GM19468 (cell line): ENCODE measurements around the gene RWDD3.

ENCODE experiments used
- ATAC-seq: cut with Tn5 transposase; IDR thresholded peaks from one replicate; pipeline ENCODE4 v1.9.1; 2021; ENCODE audit warnings: mild to moderate bottlenecking, moderate library complexity, moderate number of reproducible peaks; ENCODE audit not compliant: unreplicated experiment; ENCODE audit errors: extremely low read depth

RWDD3 gene

DNA sequence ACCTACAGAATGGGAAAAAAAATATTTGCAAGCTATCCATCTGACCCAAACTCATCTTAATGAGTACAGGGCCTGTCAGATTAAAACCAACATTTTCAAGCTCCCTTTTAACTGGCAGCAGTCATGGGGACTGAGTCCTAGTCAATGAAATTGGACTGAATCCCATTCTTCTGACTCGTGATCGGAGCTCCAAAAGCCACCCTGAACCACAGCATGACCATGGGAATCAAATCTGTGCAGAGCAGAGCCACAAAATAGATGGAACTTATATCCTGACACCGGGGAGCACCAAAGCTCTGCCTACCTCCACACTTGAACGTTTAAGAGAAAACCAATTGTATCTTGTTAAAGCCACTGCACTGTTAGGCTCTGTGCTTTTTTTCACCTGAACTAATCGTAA is 5.0 kb upstream of the RWDD3 start:
- no peak for ATAC-seq

DNA sequence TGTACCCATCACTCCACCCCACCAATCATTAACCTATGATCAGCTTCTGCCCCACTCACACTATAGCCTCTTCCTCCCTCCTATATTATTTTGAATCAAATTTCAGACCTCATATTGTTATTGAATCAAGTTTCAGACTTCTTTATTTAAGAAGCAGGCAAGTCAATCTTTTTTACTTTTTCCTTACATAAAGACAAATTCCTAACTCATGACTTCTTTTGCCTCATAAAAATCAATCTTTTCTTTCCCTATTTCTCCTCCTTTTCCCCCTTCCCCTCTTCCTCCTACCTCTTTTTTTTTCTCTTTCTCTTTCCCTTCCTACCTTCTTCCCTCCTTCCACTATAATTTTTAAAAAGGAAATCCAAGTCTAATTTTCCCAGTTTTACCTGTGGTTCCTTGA is 4.3 kb upstream of the RWDD3 start:
- ATAC-seq = no peak

DNA sequence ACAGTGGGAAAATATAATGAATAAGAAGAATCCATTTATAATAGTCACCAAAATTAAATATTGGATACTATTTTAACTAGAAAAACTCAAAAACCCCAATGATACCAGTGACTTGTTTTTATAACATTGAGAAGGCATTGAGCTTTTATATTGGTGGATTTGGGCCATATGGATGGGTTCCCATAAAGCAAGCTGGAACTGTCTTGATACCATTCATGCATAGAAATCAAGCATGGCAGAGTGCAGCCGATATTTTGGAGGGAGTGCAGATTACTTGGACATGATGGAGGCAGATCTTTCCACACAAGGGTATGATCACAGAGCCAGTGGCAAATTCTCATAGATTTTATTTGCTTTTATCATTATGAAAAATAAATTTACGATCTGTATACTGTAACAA is 3.8 kb upstream of the RWDD3 start:
- ATAC-seq = no peak

DNA sequence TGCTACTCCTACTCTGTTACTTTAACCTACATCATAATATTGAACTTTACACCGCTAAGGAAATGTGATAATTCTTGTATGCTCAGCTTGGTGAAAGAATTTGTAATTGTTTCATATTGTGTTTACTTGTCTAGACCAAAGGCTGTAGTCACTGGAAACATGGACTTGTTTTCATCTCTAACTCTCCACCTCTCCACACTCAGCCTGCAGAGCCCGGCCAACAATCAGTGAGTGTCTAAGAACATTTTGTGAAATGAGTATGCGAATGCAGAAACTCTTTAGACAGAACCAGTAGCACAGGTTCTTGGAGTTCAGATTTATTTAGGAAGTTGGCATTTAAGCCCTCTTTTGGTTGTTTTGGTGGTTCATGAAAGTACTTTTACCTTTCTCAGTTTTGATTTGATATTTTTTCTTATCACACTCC is 3.2 kb upstream of the RWDD3 start:
- ATAC-seq = no peak

DNA sequence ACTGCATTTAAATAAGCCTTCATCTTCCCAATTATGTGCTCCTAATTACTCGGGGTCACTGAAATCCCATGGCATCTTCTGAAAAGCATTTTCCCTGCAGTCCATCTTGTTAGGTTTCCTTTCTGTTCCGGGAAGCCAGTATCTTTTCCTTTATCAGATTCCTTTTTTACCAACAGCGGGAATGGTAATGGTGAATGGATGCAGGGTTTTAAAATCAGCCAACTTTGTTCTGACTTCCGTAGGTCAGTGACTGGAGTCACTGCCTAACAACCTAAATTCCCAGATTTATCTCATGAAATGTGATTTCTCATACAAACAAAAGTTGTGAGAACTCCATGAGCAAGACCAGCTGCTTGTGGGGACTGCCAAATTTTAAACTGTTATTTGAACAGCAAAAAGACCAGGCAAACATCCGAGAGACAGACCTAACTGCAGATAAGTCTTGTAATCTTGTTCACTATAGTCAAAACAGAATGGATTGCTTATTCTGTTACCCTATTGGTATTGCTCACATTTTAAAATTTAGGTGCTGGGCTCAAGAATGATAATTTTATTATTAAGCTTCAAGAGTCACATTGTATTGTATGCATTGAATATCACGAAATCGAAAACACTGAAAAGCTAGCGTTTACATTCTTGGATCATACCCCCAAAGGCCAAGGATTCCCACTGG is 1.2 kb upstream of the RWDD3 start:
- no peak for ATAC-seq

DNA sequence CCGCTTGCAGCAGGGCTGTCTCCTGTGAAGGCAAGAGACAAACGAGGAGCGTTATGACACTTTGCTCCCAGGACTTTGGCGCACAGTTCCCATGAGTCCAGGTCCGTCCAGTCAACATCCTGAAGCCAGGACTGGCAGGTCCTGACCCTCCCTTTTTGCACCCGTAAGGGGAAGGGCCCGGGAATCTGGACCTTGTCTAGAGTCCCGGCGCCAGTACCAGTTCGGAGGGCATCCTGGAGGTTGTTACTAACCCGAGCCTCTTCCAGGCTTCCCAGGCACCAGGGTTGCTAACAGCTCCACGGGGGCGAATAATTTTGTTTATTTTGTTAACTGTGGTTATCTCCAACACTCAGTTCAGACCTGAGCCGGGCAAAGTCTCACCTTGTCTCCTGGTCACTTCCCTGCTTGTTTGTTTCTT is 682 bp upstream of the RWDD3 start:
- no peak for ATAC-seq

DNA sequence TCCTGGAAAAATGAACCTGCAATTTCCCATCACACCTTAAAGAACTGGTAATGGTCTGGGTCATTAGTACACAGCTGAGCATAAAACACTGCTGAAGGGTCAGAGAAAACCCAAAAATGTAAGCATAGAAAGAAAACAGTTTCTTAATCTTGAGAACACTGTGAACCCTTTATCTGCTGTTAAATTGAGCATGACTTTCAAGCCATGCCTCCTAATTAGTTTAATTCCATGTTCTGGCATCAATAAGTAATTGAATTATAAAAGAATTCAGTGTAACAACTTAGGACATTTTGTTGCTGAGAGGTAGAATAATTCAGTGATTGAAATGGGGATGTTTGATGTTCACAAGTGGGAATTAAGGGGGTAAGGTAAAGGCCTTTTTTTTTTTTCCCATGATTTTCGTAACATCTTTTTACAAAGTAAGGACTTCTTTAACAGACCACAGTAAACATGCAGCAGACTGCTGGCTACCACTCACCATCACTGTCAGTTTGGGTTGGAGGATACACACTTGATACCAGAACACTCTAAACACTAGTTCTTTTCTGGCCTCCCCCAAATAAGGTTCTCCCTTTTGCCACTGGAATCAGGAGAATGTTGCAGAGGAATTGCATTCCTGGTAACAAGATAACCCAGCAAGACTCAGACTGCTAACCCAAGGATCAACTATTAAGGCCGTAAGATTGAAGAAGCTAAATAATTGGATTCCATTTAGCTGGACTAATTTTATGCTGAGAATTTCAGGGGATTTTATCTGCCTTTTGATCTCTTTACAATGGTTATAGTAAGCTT is 3.0 kb downstream of the RWDD3 start:
- no peak for ATAC-seq

DNA sequence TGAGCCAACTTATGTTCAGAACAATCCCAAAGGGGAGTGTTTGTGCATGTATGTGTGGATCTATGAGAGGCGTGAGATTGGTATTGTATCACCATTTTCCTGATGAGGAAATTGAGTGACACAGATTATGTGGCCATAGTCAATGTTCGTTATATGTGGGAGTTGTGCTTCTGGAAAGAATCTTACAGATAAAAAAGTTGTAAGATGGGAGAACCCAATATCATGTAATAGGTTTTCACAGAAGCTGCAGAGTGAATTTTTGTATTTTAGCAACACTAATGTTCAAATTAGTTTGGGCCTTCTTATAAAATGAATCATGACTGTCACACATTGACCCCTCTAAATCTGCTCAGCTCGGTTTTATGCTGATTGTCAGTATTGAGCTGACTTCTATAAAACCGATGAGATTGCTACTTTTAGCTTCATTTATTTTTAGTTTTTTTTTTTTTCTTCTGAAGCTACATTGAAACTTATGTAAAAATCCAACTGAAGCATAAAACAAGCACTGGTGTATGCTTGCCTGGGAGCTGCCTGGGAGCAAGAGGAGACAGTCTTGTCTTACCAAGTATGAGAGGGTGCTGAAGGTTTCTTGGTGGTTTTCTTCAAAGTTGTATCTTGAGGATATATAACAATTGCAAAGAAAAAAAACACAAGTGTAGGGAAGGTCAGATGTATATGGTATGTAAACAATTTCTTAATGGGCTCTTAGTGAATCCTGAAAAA is 4.1 kb downstream of the RWDD3 start:
- ATAC-seq = no peak

DNA sequence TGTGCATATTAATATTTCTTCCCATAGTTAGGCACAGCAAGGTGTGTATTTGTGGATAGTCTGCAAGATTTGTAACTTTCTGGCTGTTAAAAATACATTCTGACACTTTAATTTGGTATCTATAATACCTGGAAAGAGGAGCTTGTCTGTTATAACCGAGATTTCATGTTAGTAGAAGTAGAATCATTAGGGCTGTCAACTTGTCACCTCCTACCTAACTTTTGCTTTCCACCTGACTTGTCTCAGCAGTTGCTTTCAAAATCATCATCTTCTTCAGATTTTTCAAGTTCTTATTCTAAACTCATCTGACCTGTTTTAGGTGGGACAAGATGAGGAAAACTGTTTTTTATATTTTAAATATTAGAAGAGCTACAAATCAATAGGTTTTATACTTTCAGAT is 11.0 kb downstream of the RWDD3 start:
- no peak for ATAC-seq

DNA sequence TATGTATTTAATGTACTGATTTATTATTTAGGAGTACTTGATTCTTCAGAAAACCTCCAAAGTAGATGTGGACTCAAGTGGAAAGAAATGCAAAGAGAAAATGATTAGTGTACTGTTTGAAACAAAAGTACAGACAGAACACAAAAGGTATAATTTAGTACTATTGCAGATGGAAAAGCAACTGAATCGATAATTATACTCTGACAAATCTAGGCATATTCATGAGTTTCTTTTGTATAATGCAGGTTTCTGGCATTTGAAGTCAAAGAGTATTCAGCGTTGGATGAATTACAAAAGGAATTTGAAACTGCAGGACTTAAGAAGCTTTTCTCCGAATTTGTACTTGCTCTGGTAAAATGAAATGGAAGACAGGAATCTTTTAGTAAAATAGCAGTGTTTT is 12.5 kb downstream of the RWDD3 start:
- no peak for ATAC-seq

DNA sequence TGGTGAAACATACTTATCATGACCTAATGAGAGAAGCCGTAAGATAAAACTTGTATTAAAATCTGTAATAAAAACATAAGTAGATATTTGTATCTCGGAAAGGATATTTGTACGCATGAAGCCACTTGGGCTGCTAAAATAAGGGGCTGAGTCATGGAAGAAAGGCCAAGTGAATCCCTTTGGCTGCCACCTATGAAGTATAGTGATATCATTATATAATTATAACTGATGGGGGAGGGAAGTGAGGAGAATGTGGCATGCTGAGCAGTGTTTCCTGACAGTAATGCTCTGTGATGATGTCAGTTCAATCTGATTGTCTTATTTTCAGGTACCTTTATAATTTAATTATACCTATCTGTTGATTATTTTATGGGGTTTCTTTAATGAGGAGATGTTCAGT is 13.6 kb downstream of the RWDD3 start:
- ATAC-seq = no peak

DNA sequence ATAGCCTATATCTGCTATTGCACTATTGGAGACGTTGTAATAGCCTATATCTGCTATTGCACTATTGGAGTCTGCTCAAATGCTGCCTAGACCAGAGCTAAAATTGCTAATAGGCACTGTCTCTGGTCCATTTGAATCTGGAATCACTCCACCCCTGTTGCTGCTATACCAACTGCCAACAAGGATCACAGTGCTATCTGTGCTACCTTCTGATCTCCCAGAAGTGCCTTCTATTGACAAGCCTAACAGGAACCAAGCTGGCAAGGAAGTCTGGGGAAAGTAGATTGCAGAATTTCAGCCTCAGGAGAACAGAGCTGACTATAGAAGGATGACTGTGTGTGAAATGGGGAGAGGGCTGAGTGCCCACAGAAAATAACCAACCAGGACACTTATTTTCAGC is 15.9 kb downstream of the RWDD3 start:
- ATAC-seq = no peak

DNA sequence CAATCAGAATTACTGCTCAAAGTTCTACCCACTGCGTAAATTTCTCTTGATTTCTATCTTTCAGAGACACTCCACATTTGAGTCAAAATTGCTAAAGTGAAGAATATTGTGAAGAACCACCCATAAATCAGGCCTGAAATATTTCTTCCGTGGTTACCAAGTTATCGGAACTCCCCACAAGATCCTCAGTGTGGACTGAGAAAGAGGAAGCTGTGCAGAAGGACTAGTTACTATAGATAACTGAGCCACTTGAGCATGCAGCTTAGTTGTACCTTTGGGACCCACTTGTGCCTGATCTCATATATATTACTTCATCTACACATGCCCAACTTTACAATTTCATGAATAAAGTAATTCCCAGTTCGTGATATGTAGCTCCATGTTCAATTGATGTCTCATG is 18.4 kb downstream of the RWDD3 start:
- ATAC-seq = no peak

DNA sequence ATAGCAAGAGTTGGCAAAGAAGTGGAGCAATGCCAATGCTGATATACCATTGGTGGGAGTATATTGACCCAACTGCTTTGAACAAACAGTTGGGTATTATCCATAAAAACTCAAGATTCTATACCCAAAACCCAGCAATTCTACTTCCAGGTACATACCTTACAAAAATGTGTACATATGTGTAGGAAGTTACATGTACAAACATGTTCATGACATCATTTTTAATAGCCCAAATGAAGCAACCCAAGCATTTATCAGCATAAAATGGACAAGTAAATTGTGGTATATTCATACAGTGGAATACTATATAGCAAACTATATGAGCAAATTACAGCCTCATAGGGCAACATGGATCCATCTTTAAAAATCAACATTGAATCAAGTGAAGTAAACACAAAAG is 20.9 kb downstream of the RWDD3 start:
- no peak for ATAC-seq

DNA sequence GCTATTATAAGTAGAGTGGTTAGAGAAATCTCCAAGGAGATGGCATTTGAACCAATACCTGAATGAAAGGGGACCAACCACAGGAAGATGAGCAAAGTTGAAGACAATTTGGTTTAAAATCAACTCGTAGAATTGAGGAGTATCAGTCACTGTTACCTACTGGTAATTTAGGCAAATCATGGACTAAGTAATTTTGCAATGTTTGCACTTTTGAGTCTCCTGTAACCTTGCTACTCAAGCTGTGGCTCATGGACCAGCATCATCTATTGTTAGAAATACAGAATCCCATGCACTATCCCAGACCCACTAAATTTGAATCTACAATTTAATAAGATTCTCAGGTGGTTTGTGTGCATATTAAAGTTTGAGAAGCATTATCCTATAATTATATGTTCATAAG is 21.8 kb downstream of the RWDD3 start:
- ATAC-seq = no peak

DNA sequence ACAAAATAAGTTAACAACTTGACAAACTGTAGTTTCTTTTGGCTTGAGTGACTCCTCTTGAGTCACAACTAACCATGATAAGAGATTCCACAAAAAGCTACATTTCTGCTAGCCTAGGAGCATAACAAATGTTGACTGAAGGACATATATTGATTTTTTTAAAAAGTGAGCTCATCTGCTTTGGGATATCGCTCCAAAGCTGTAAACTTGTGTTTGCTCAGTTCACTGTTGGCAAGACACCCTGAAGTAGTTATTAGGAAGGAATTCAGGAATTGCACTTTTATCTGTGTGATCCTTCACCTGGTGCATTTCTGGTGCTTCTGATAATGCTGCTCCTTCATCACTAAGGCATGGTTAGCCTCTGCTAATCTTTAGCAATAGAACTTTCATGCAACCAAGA is 23.7 kb downstream of the RWDD3 start:
- ATAC-seq = no peak

DNA sequence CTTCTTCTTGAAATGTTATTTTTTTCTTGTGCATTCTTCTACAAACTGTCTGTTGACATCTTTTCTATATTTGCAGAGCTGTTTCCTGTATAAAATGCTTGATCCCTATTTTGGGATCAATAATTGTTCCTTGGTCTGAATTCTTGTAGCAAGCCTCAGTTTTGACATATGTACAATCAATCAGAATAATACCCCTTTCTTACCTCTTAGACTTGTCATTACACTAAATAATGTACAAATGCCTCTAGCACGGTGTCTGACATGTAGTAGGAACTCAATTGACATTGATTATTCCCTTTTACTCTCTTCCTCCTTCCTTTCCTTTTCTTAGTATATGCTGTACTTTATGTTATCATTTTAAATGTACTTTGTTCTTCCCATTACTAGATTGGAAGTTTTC is 25.2 kb downstream of the RWDD3 start:
- ATAC-seq = no peak

DNA sequence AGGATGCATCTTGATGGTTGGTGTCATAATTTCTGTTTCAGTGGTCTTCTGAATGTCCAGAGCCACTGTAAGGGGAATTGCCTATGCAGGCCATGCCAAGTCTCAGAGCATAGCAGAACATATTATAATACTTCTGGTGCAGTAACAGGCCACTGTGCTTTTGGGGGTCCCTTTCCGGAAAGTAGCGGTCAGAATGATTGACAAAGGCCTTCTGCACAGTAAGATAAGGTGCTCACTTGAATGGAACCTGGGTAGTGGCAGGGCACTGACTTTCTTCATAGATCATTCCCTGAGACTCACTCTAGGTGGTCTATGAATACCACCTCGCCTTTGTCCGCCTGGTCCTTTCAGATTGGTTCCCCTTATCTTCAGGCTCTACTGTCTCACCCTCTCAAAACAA is 28.9 kb downstream of the RWDD3 start:
- ATAC-seq = no peak

DNA sequence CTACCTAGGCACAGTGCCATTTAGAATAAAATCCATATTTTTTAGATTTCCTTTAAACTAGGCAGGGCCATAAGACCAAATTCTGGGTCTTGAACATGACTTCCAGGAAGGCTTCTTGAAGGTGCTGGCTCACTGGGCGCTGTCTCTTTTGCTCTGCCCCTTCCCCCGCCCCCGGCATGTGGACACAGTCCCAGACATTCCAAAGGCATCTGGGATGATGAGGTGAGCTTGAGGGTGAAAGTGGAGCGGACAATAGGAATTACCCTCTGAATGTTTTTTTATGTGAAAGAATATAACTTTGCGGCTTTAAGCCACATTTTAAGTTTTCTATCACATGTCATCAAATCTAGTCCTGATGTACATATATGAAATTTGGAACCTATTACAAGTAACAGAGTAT is 29.4 kb downstream of the RWDD3 start:
- no peak for ATAC-seq

DNA sequence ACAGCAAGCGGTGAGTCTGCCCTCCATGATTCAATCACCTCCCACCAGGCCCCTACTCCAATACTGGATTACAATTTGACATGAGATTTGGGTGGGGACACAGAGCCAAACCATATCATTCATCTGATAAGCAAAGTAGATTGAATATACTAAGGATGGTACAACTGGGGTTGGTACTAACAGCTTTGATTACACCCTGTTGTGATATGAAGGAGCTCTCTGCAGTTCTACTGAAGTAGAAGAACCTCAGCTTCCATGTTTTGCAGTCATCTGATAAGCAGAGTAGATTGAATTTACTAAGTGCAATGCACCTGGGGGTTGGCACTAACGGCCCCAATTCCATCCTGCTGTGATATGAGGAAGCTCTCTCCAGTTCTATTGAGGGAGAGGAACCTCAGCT is 31.1 kb downstream of the RWDD3 start:
- ATAC-seq = no peak

DNA sequence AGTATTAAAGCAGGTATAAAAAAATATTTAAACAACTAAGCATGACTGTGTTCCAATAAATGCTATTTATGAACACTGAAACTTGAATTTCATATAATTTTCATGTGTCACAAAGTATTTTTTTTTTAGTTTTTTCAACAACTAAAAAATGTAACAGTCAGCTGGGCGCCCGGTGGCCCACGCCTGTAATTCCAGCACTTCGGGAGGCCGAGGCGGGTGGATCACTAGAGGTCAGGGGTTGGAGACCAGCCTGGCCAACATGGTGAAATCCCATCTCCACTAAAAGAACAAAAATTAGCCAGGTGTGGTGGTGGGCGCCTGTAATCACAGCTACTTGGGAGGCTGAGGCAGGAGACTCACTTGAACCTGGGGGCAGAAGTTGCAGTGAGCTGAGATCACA is 42.4 kb downstream of the RWDD3 start:
- ATAC-seq = no peak
